Measurements from ENCODE around the gene CPT1C. TPM values are rescaled to one million over a fixed set of nuclear protein-coding genes. Genes with fewer than 3 reads are reported as not detected.
A peak's percentile ranks its signal among the peaks of the same experiment; 100 is the strongest.

Gene CPT1C
- not detected for polyA plus RNA-seq (ENCODE audit: low read depth in 6 of 6)

DNA sequence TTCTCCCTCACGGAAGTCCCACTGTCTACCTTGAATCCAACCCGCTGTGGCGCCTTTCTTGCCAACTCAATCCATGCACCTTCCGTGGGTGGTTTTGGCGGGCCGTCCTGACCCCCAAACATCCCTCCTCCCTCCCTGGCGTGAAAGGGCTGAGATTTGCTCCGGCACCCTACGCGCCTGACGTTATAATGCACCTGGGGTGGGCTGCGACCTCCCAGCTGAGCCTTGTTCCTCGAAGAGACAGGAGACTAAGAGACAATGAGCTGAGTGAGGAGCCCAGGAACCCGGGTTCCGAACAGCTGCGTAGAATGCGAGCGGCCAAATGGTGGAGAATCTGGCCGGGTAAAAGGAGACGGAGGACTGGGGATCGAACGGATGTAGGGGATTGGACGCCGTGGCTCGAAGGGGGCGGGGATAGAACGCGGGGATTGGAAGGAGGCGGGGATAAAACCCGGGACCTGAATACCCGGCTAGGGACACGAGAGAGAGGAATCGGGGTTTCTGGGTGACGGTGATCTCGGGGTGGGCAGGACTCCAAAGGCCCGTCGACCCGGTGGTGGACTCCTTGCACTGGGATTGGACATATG, at the start of gene CPT1C:
CPT1C (plus strand) TSS at position 461 of the 587 bp plus-strand sequence. CDS start 1,137 bp downstream, outside the sequence.
- H3K27me3 Mint-ChIP-seq: peaks cover 24 to 42% (median 41%) of the 10 kb centered on the region in 3 donors
- peaks cover 0 to 21% of the 10 kb centered on the region in 2 donors for H3K36me3 Mint-ChIP-seq
- peak; percentile 50 to 59 for ATAC-seq (ENCODE audit: low read depth in 2 of 2)
- DNase-seq: no peak
- peaks cover 0 to 3% (median 0%) of the 10 kb centered on the region in 7 donors for H3K9me3 Mint-ChIP-seq
- peak within 1 kb of the TSS in 4 of 6 donors; percentile 3 to 63 (median 22) for H3K27ac Mint-ChIP-seq
- peak within 1 kb of the TSS; percentile 79 to 95 (median 88) for H3K4me3 Mint-ChIP-seq
- peaks cover 19 to 23% (median 22%) of the 10 kb centered on the region in 3 donors for H3K4me1 Mint-ChIP-seq

DNA sequence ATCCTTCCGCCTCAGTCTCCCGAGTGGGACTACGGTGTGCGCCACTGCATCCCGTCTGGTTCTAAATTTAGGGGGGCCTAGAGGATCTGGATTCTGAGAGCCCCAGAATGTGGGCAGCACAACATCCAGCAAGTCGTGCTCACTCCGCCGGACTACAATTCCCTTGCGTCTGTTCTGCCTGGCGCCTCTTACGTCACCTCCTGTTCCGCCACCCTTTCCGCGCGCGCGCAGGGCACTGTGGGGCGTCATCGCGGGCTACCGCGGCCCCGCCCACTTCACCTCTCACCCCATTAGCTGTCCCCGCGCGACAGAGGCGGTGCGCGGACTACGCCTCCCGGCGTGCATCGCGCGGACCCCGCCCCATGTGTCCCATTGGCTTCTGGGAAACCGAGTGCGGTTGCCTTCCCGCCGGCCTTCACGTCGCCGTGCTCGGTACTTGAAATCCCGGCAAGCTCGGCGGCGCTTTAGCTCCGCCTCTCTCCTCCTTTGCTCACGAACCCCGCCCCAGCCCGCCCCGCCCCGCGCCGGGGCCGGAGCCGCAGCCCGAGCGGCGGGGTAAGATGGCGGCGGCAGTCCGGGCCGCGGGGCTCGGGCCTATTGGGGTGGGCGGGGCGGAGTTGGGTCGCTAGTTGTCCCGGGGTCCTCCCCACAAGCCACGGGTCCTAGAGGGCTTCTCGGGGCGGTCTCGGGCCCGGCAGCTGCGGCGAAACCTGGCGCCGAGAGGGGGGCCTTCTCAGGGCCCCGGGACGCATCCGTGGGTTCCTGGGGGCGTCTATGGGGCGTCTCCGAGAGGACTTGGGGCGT, 49.0 kb upstream of the CPT1C start, which contains the start of gene SCAF1:
SCAF1 (plus strand) TSS at position 522 of the 804 bp plus-strand sequence. CDS start 2,818 bp downstream, outside the sequence.
- DNase-seq (peak; percentile 100), ATAC-seq (ENCODE audit: low read depth in 2 of 2) (peak; percentile 67)
- Mint-ChIP-seq H3K27me3 (peaks cover 0 to 5% (median 0%) of the 10 kb centered on the region in 3 donors), H3K36me3 (no peaks in the 10 kb centered on the region), H3K4me3 (peak within 1 kb of the TSS; percentile 89 to 99 (median 97)), H3K9me3 (no peaks in the 10 kb centered on the region), H3K4me1 (peaks cover 53 to 72% (median 69%) of the 10 kb centered on the region in 3 donors), H3K27ac (peak within 1 kb of the TSS; percentile 97 to 100 (median 99))

DNA sequence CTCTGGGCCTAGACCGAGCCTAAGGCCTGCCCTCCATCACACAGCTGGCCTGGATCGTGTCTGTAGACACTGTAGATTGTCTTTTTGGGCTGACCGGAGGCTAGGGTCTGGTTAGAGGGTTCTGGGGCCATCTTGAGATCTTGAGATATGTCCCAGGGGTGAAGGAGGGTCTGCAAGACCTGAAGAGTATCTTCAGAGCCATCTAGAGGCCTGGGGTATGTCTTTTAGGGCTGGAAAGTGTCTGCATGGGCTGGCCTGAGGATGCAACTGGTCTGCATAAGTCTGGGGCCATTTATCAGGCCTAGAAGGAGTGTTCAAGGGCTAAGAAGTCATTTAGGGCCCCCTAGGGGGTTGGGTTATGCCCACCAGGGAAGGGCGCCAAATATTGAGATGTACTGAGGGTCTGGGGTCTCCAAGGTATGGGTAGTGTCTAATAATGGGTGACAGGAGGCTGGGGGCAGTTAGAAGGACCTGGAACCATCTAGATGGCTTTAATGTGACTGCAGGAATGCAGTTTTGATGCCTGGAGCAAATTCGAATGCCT, 48.4 kb upstream of the CPT1C start:
- Mint-ChIP-seq H3K4me3 (peak overlapping the region; percentile 89 to 99 (median 97)), H3K4me1 (peaks cover 52 to 69% (median 68%) of the 10 kb centered on the region in 3 donors), H3K9me3 (no peaks in the 10 kb centered on the region), H3K27ac (peak overlapping the region; percentile 88 to 100 (median 98)), H3K36me3 (no peaks in the 10 kb centered on the region), H3K27me3 (peaks cover 0 to 5% (median 0%) of the 10 kb centered on the region in 3 donors)
- DNase-seq (no peak), ATAC-seq (ENCODE audit: low read depth in 2 of 2) (no peak)

DNA sequence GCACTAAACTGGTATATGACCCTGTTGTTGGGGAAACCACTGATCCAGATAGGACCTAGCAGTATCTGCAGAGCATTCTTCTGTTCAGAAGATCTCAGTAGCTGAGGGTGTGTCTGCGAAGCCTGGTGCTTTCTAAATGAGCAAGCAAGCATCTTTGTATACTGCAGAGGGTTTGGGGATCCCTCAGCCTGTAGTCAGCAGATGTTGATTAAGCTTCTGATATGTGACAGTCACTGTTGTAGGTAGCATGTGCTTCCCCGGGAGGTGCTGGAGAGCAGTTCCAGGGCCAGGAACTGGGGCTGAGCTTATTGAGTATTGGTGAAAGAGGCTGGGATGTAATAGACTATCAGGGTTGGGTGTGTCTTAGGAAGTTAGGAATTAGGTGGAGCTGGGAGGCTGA, 47.5 kb upstream of the CPT1C start:
- H3K27ac Mint-ChIP-seq: peak overlapping the region in 4 of 6 donors; percentile 0 to 100 (median 68)
- peaks cover 45 to 62% (median 59%) of the 10 kb centered on the region in 3 donors for H3K4me1 Mint-ChIP-seq
- H3K27me3 Mint-ChIP-seq: peaks cover 0 to 2% (median 0%) of the 10 kb centered on the region in 3 donors
- H3K36me3 Mint-ChIP-seq: no peaks in the 10 kb centered on the region
- no peaks in the 10 kb centered on the region for H3K9me3 Mint-ChIP-seq
- H3K4me3 Mint-ChIP-seq: peak overlapping the region in 6 of 8 donors; percentile 19 to 99 (median 97)
- DNase-seq (no peak), ATAC-seq (ENCODE audit: low read depth in 2 of 2) (no peak)

DNA sequence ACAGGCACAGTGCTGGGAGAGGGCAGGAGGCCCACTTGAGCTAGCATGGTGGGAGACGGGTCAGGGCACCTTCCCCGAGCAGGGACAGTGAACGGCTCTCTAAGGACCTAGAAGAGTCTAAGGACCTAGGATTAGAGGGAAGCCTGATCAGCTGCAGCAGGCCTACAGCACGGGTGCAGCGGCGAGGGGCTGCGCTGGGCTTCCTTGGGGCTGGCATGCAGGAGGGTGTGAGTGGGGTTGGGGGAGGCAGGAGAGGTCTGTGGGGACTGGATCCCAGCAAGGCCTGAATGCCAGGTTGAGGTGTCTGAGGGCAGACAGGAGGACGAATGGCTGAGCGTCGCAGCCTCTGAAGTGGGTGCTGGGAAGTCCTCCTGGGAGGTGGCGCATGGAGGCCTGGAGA, 45.3 kb upstream of the CPT1C start:
- H3K9me3 Mint-ChIP-seq: no peaks in the 10 kb centered on the region
- H3K4me3 Mint-ChIP-seq: peak overlapping the region in 2 of 8 donors; percentile 63 to 90
- H3K27me3 Mint-ChIP-seq: no peaks in the 10 kb centered on the region
- no peak for ATAC-seq (ENCODE audit: low read depth in 2 of 2)
- H3K27ac Mint-ChIP-seq: peak overlapping the region in 2 of 6 donors; percentile 45 to 62
- no peak for DNase-seq
- peaks cover 32 to 46% (median 42%) of the 10 kb centered on the region in 3 donors for H3K4me1 Mint-ChIP-seq
- H3K36me3 Mint-ChIP-seq: no peaks in the 10 kb centered on the region

DNA sequence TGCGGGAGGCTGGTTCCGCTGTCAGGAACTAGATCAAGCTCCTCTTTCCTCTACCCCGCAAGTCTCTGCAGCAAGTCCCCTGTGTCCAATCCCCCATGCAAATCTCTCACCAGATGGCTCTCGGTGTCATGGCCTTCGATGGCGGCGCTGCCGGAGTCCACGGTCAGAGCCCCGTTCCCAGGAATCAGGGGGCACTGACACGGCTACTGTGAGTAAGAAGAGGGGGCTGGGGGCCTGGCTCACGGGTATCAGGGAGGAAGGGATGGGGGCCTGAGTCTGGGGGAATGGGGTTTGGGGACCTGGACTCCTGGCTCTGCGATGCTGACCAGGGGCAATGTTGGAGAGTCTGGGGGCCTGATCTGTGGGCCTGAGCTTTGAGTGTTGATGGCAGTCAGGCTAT, 44.9 kb upstream of the CPT1C start:
- H3K27ac Mint-ChIP-seq: peak overlapping the region in 2 of 6 donors; percentile 45 to 65
- H3K4me1 Mint-ChIP-seq: peaks cover 28 to 42% (median 38%) of the 10 kb centered on the region in 3 donors
- no peaks in the 10 kb centered on the region for H3K9me3 Mint-ChIP-seq
- peak overlapping the region in 1 of 8 donors; percentile 90 for H3K4me3 Mint-ChIP-seq
- H3K36me3 Mint-ChIP-seq: no peaks in the 10 kb centered on the region
- DNase-seq (no peak), ATAC-seq (ENCODE audit: low read depth in 2 of 2) (no peak)
- H3K27me3 Mint-ChIP-seq: no peaks in the 10 kb centered on the region

DNA sequence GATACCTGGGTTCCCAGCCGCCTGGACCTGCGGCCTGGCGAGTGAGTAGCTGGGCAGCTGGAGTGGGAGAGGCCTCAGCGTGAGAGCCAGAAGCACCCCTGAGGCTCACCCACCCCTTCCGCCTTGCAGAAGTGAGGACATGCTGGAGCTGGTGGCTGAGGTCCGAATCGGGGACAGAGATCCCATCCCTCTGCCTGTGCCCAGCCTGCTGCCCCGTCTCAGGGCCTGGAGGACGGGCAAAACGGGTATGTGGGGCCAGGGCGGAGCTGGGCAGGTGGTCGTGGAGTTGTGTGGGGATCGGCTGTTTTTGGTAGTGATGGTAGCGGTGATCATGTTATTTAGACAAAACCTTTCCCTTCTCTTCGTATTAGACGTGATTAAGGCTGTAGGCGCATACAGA, 44.3 kb upstream of the CPT1C start:
- Mint-ChIP-seq H3K27ac (no peak overlapping the region), H3K27me3 (no peaks in the 10 kb centered on the region), H3K4me3 (no peak overlapping the region), H3K4me1 (peaks cover 27 to 37% (median 37%) of the 10 kb centered on the region in 3 donors), H3K9me3 (no peaks in the 10 kb centered on the region), H3K36me3 (no peaks in the 10 kb centered on the region)
- ATAC-seq (ENCODE audit: low read depth in 2 of 2): no peak
- no peak for DNase-seq

DNA sequence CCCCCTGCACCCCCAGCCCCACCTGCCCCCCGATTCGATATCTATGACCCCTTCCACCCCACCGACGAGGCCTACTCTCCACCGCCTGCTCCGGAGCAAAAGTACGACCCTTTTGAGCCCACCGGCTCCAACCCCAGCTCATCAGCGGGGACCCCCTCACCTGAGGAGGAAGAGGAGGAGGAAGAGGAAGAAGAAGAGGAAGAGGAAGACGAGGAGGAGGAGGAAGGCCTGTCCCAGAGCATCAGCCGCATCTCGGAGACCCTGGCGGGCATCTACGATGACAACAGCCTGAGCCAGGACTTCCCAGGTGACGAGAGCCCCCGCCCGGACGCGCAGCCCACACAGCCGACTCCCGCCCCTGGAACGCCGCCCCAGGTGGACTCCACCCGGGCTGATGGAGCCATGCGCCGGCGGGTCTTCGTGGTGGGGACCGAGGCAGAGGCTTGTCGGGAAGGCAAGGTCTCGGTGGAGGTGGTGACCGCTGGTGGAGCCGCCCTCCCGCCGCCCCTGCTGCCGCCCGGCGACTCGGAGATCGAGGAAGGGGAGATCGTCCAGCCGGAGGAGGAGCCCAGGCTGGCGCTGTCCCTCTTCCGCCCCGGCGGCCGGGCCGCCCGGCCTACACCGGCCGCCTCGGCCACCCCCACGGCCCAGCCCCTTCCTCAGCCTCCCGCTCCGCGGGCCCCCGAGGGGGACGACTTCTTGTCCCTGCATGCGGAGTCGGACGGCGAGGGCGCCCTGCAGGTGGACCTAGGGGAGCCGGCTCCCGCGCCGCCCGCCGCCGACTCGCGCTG, 39.7 kb upstream of the CPT1C start:
- no peaks in the 10 kb centered on the region for H3K9me3 Mint-ChIP-seq
- H3K4me1 Mint-ChIP-seq: peaks cover 0 to 4% (median 2%) of the 10 kb centered on the region in 3 donors
- ATAC-seq (ENCODE audit: low read depth in 2 of 2): no peak
- H3K27ac Mint-ChIP-seq: no peak overlapping the region
- H3K4me3 Mint-ChIP-seq: no peak overlapping the region
- no peaks in the 10 kb centered on the region for H3K27me3 Mint-ChIP-seq
- no peak for DNase-seq
- H3K36me3 Mint-ChIP-seq: peaks cover 6 to 7% of the 10 kb centered on the region in 2 donors

DNA sequence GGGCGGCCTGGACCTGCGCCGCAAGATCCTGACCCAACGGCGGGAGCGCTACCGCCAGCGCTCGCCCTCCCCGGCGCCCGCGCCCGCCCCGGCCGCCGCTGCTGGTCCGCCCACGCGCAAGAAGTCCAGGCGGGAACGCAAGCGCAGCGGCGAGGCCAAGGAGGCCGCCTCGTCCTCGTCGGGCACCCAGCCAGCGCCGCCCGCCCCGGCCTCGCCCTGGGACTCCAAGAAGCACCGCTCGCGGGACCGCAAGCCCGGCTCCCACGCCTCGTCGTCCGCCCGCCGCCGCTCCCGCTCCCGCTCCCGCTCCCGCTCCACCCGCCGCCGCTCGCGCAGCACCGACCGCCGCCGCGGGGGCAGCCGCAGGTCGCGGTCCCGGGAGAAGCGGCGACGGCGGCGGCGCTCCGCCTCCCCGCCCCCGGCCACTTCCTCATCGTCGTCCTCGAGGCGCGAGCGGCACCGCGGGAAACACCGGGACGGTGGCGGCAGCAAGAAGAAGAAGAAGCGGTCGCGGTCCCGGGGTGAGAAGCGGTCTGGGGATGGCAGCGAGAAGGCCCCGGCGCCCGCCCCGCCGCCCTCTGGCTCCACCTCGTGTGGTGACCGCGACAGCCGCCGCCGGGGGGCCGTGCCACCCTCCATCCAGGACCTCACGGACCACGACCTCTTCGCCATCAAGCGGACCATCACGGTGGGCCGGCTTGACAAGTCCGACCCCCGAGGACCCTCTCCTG, 38.9 kb upstream of the CPT1C start:
- H3K27ac Mint-ChIP-seq: peak overlapping the region in 1 of 6 donors; percentile 47
- H3K27me3 Mint-ChIP-seq: no peaks in the 10 kb centered on the region
- no peak overlapping the region for H3K4me3 Mint-ChIP-seq
- peaks cover 6 to 7% of the 10 kb centered on the region in 2 donors for H3K36me3 Mint-ChIP-seq
- H3K4me1 Mint-ChIP-seq: peaks cover 0 to 3% (median 0%) of the 10 kb centered on the region in 3 donors
- DNase-seq (no peak), ATAC-seq (ENCODE audit: low read depth in 2 of 2) (no peak)
- no peaks in the 10 kb centered on the region for H3K9me3 Mint-ChIP-seq

DNA sequence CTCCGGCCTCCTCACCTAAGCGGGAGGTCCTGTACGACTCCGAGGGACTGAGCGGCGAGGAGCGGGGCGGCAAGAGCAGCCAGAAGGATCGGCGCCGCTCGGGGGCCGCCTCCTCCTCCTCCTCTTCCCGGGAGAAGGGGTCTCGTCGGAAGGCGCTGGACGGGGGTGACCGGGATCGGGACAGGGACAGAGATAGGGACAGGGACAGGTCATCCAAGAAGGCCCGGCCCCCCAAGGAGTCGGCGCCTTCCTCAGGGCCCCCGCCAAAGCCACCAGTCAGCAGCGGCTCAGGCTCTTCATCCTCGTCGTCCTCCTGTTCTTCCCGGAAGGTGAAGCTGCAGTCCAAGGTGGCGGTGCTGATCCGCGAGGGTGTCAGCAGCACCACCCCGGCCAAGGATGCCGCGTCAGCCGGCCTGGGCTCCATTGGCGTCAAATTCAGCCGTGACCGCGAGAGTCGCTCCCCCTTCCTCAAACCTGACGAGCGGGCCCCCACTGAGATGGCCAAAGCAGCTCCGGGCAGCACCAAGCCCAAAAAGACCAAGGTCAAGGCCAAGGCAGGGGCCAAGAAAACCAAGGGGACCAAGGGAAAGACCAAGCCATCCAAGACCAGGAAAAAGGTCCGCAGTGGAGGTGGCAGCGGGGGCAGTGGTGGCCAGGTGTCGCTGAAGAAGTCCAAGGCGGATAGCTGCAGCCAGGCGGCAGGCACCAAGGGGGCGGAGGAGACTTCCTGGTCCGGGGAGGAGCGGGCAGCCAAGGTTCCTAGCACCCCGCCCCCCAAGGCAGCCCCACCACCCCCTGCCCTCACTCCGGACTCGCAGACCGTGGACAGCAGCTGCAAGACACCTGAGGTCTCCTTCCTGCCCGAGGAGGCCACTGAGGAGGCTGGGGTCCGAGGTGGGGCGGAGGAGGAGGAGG, 38.1 kb upstream of the CPT1C start:
- peaks cover 6 to 7% of the 10 kb centered on the region in 2 donors for H3K36me3 Mint-ChIP-seq
- peak overlapping the region in 1 of 6 donors; percentile 47 for H3K27ac Mint-ChIP-seq
- H3K4me1 Mint-ChIP-seq: peaks cover 0 to 5% (median 3%) of the 10 kb centered on the region in 3 donors
- H3K4me3 Mint-ChIP-seq: peak overlapping the region in 1 of 8 donors; percentile 33
- no peaks in the 10 kb centered on the region for H3K9me3 Mint-ChIP-seq
- ATAC-seq (ENCODE audit: low read depth in 2 of 2) (no peak), DNase-seq (no peak)
- H3K27me3 Mint-ChIP-seq: no peaks in the 10 kb centered on the region

DNA sequence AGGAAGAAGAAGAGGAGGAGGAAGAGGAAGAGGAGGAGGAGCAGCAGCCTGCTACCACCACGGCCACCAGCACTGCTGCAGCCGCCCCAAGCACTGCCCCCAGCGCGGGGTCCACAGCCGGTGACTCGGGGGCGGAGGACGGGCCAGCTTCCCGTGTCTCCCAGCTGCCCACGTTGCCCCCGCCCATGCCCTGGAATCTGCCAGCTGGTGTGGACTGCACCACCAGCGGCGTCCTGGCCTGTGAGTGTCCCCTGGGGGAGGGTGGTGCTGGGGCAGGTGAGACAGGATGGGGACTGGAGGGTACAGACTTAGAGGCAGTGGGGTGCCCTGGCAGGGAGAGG, 37.5 kb upstream of the CPT1C start:
- Mint-ChIP-seq H3K27me3 (no peaks in the 10 kb centered on the region), H3K36me3 (peaks cover 6 to 7% of the 10 kb centered on the region in 2 donors), H3K4me3 (no peak overlapping the region), H3K9me3 (no peaks in the 10 kb centered on the region), H3K27ac (peak overlapping the region in 1 of 6 donors; percentile 76), H3K4me1 (peaks cover 0 to 5% (median 3%) of the 10 kb centered on the region in 3 donors)
- no peak for ATAC-seq (ENCODE audit: low read depth in 2 of 2)
- no peak for DNase-seq

All from naive B cell (primary cell).